ELR (cell line): ENCODE results near the gene SPC24.

Source experiments
- DNase-seq: peaks from one replicate; pipeline ENCODE4 v3.0.0-alpha.2; 2015; ENCODE audit warnings: low read depth

Gene SPC24, protein sequence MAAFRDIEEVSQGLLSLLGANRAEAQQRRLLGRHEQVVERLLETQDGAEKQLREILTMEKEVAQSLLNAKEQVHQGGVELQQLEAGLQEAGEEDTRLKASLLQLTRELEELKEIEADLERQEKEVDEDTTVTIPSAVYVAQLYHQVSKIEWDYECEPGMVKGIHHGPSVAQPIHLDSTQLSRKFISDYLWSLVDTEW

DNA sequence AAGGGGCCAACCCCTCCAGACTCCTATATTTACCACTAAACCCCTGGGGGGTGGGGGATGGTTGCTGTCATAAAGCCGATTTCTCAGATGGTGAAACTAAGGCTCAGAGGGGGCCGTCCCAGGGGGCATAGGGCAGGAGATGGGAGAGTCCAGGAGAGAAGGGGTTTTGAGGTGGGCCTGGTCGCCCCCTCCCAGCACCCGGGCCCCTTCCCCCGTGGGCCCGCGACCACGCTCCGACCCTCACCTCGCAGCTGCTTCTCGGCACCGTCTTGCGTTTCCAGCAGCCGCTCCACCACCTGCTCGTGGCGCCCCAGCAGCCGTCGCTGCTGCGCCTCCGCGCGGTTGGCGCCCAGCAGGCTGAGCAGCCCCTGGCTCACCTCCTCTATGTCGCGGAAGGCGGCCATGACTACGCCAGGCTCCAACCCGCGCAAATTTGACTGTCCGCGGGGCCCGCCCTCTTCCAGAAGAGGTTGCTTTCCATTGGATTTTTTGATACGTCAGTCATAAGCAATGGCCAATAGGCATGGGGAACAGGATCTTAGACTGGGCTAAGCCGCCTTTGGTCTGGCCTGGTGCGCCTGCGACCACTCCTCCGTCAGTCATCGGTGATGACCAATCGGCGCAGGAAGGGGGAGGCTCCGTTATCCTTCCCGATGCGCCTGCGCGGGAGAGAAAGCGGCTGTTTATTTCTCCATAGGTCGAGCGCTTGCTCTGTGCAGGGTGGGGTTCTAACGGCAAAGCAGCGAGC lies at the start of gene SPC24:
SPC24 (minus strand) TSS at position 410 of the 748 bp plus-strand sequence; CDS start at position 404, 6 bp downstream.
- DNase-seq = peak; percentile 99

GRCh38 chr19:11204943-11205349 lies 49.4 kb upstream of the SPC24 start:
- DNase-seq = no peak

DNA sequence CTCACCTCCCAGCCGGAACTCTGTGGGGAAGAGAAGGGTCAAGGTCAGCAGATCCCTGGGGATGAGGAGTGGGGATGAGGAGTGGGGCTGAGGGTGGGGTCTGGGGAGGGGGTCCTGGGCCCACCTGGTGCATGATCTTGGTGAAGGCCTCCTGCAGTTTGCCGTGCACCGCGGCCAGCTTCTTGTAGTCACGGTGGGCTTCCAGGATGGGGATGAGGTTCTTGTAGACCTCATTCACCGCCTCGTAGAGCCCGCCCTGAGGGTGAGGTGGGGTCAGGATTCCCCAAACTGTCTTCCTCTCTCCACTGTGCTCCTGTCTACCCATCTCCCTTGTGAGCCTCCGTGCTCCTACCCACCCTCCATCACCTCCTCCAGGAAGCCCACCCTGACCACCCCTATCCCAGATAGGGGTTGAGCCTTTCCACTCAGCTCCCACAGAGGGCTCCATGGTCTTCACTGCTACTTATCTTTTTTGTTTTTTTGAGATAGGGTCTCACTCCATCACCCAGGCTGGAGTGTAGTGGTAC lies 48.6 kb upstream of the SPC24 start:
- DNase-seq = no peak

DNA sequence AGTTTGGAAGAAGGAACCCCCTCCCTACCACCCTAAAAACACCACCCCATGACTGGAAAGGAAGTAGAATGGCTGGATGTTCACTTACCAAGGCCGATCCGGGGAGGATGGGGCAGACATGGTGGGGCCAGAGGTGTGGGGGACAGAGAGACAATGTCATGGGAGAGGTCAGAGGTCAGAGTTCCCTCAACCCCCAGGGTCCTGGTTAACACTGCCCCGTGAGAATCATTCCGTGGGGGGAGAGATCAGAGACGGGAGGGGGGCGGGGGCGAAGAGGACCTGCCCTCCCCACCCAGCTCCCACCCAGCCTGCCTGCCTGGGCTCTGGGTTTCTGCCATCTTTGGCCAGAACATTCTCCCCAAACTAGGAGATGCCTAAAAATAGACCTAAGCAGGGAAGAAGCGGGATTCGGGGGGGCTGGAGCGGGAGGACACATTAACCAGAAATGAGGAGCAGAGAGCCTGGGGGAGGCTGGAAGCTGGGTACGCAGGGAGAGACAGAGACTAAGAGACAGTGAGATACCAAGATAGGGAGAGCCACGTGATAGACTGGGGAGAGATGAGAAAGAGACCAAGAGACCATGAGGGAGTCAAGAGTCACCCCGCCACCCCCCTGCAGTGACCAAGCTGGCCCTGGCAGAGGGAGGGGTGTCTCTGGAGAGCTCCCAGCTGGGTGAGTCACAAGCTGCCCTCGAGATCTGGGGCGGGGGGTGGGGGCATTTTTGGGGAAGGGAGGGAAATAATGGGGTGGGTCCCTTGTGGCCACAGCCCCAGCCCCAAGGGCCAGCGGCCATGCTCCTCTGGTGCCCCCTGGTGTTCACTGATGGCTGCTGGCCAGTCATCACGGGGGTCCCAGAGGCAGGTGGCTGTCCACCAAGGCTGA lies 47.9 kb upstream of the SPC24 start:
- DNase-seq = peak; percentile 80

GRCh38 chr19:11202488-11203193 lies 47.1 kb upstream of the SPC24 start:
- DNase-seq = no peak

GRCh38 chr19:11201791-11202190 lies 46.2 kb upstream of the SPC24 start:
- DNase-seq = no peak

GRCh38 chr19:11200931-11201330 lies 45.3 kb upstream of the SPC24 start:
- DNase-seq = no peak

DNA sequence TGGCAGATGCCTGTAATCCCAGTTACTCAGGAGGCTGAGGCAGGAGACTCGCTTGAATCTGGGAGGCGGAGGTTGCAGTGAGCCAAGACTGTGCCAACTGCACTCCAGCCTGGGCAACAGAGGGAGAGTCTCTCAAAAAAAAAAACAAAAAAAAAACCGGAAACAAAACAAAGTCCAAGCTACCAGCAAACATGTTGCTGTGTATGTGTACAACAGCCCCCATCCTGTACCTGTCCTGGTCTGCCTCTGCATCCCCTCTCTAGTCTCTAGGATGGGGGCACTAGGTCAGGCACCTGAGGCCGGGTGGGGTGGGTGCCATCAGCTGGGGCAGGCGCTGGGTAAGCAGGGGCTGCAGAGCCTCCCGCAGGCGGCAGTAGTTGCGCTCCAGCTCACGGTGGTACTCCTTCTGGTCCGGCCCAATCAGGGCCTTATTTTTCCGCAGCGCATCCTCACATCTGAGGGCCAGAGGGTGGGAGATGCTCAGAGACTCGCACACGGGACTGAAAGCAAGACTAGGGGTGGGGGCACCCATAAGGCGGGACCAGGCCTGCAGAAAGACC lies 44.5 kb upstream of the SPC24 start:
- no peak for DNase-seq

DNA sequence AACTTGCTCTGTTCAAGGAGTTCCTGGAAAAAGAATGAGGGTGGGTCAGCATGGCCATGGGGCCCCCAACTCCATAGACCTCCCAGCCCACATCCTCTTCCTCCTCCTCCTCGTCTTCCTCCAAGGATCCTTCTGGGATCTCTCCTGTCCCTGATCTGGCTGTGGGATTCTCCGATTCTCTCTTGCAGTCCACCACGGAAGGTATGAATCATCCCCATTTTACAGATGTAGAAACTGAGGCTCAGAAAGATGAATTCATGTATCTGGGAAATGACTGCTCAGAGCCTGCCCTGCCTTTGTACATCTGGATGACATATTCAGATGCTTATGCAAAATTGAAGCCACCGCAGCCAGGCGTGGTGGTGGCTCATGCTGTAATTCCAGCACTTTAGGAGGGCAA lies 43.9 kb upstream of the SPC24 start:
- no peak for DNase-seq

DNA sequence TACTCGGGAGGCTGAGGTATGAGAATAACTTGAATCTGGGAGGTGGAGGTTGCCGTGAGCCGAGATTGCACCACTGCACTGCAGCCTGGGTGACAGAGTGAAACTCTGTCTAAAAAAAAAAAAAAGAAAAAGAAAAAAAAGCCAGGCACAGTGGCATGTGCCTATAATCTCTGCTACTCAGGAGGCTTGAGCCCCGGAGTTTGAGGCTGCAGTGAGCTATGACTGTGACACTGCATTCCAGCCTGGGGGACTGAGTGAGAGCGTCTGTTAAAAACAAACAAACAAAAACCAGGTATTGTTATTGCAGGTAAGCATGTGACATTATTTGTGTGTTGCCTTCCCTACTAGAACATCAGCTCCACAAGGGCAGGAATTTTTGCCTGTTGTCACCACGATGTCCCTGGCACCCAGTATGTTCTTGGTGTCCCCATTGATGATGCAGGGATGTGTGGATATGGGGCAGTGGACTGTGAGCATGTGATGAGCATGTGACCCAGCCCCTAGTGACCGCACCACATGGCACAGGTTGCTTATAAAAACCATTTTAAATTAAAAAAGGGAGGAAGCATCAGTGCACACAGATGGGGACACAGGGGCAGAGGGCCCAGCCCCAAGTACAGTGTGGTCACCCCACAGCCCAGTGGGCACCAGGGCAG lies 43.3 kb upstream of the SPC24 start:
- no peak for DNase-seq

DNA sequence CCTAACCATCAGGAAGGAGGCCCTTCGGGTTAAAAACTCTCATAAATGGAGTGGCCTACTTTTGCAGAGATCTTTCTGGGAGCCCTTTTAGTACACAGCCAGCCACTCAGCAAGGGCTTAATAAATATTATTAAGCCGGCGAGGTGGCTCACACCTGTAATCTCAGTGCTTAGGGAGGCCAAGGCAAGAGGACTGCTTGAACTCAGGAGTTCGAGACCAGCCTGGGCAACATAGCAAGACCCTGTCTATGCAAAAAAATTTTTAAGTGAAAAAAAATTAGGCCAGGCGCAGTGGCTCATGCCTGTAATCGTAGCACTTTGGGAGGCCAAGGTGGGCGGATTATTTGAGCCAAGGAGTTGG lies 42.6 kb upstream of the SPC24 start:
- DNase-seq = no peak

DNA sequence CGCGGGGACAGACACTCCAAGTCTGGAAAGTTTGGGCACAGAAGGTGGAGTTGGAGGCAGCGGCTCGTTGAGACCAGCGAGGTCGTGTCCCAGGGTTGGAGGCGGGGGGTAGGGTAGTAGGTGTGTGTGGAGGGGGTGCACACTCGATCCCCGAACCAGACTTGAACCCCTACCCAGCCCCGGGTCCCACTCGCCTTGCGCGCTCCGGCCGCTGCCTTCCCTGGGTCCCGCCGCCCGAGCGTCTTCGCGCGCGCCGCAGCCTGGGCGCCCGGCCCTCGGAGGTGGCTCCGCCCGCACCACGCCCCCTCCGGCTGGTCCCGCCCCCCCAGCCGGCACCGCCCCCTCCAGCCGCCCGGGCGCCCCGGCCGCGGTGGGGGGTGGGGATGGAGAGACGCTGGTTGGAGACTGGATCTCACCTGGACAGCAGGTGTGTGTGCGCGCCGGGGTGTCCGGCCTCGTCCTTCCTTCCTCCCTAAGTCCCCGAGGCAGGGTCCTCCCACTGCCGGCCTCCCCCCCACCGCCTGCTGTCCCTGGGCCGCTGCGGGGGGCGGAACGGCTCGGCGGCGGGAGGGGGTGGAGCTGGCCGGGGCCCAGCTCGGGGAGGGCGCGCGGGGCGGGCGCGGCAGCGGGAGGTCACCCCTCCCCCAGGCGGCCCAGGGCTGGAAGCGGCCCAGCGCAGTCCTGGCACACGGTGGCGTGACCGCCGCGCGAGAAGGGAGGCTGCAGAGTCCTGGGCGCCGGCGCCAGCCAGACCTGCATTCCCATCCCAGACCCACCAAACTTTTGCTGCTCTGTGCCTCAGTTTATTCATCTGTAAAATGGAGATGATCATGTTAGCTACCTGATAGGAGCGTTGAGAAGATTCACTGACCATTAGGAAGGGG lies 42.0 kb upstream of the SPC24 start, which contains the start of gene KANK2:
KANK2 (minus strand) TSS at position 255 of the 884 bp plus-strand sequence. CDS start 3,034 bp downstream, outside the sequence.
- peak; percentile 82 for DNase-seq

DNA sequence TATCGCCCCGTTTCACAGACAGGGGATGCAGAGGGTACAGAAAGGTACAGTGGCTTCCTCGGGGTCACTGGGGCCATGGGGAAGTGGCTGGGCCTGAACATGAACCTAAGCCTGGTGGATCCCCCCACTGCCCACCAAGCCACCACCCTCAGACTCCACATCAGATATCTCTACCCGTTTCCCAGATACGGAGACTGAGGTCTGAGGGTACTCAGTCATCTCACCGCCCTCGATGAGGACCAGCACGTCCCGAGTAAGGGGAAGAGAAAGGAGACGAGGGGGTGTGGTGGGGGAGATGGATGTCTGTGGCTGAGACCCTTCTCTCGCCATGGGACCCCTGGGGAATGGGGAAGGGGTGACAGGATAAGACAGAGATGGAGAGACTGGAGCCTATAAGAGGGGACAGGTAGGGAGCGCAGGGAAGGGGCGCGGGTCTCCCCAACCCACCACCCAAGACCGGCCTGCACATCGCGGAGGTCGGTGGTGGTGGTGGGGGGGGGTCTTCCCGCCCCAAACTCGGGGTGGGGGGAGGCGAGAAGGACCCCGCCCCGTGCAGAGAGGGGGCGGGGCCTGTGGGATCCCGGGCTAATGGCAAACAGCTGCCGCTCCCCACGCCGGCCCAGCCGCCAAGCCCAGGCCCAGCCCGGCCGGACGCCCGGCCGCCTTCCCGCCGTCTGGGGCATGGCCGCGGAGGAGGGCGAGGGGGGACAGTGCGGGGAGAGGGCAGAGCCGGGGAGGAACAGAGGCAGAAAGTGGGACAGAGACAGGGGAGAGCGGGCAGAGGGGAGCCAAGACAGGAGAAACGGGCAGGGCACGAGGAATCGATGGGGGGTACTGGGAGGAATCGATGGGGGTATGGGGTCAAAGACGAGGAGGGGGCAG lies 41.1 kb upstream of the SPC24 start:
- DNase-seq = peak; percentile 61

- no peak for DNase-seq
Measured at GRCh38 chr19:11195681-11196080, 40.1 kb upstream of the SPC24 start.

DNA sequence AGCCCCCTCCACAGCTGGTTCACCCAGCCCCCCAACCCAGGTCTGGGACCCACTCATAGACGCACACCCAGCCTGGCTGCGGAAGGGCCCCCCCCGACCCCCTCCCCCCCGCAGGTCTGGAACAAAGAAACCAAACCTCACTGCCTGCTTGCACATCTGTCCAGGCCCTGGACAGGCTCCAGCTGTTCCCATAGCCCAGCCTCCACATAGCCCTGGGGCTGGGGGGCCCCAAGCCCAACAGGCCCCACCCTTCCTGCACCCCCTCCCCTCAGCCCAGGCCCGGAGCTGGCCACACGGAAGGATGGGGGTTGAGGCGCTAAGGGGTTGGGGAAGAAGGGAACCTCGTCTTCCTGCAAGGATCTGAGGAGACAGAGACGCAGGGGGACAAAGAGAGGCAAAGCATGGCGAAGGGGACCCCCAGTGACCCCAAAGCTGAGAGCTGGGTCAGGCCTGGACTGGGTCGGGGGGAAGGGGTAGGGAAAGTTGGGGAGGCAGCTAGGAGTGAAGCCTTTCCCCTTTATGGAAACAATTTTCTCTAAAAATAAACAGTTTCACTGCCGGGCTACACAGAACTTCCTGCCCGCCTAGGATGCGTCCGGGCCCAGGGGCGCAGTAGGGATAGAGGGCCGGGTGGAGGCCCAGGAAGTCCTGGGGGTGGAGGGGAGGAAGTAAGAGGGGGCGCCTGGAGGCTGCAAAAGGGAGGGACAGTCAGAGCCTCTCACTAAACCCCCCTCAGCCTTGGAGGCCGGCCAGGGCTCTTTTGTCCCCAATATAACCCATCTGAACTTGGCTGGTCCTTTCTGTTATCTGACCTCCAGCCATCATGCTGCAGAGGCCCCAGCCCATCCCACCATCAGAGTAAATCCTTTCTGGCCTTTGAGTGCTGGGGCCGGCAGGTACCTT lies 39.3 kb upstream of the SPC24 start:
- peak; percentile 59 for DNase-seq

DNA sequence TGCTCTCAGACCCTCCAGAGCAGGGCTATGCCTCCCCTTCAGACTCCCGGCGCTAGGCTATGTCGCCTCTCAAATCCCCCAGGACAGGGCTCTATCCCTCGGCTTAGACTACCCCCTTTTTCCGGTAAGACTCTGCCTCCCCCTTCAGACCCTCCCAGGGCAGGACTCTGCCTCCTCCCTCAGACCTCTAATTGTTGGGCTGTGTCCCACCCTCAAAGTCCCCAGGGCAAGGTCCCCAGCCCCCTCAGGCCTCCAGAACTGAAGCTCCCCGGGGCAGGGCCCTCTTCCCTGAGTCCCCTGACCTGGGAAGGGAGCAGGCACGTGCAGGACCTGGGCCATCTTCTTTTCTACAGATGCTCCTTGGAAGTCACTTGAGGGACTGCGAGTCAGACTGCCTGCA lies 38.6 kb upstream of the SPC24 start:
- DNase-seq = no peak

- DNase-seq = no peak
Measured at GRCh38 chr19:11192957-11193939, 37.7 kb upstream of the SPC24 start.
